H1 (cell line): Measurements from ENCODE around the gene UGT1A3. TPM values are rescaled to one million over a fixed set of nuclear protein-coding genes. Genes with fewer than 3 reads are reported as not detected.

Experiments
- CTCF ChIA-PET: fragments of 300-600 bp; sonication (Branson Sonifier 250); formaldehyde crosslinking; loops from one replicate; lab custom pipeline; 2021; ENCODE audit not compliant: partially characterized antibody; lab: Charles Lee
- POLR2A ChIA-PET: fragments of 300-600 bp; sonication (Branson Sonifier 250); formaldehyde crosslinking; loops from one replicate; lab custom pipeline; 2021; ENCODE audit warnings: inconsistent platforms; ENCODE audit not compliant: partially characterized antibody; lab: Charles Lee
- DNase-seq, 2 experiments: peaks; one replicate each; pipeline versions ENCODE4 v3.0.0 to v3.0.0-alpha.2; 2010 to 2022; ENCODE audit warnings: low spot score in 2 of 2, low read depth in 1 of 2, mixed read lengths in 1 of 2
- FAIRE-seq: peaks from 2 replicates; lab custom pipeline; 2011; peaks lifted over from hg19 to GRCh38; lab: Jason Lieb, UNC
- H2AFZ ChIP-seq: 2 replicates; pipeline ENCODE4 v1.8.1; 2012; ENCODE audit warnings: low read length, inconsistent platforms
- H2AK5ac ChIP-seq: 2 replicates; pipeline ENCODE4 v1.6.1; 2013; ENCODE audit warnings: low read depth, low read length
- H2BK120ac ChIP-seq: replicated peaks from 2 replicates; pipeline ENCODE3; 2013; ENCODE audit warnings: low read depth, low read length, inconsistent platforms
- H2BK12ac ChIP-seq: 2 replicates; pipeline ENCODE4 v1.6.1; 2013; ENCODE audit warnings: low read depth, low read length
- H2BK15ac ChIP-seq: 2 replicates; pipeline ENCODE4 v1.6.1; 2013; ENCODE audit warnings: low read length
- H2BK20ac ChIP-seq: 2 replicates; pipeline ENCODE4 v1.6.1; 2013; ENCODE audit warnings: low read length
- H2BK5ac ChIP-seq: 2 replicates; pipeline ENCODE4 v1.6.1; 2013; ENCODE audit warnings: low read depth, low read length
- H3K14ac ChIP-seq: 2 replicates; pipeline ENCODE4 v1.6.1; 2013; ENCODE audit warnings: inconsistent platforms; ENCODE audit not compliant: insufficient read length
- H3K18ac ChIP-seq: 2 replicates; pipeline ENCODE4 v1.6.1; 2013; ENCODE audit warnings: low read length; ENCODE audit errors: extremely low read depth
- H3K23ac ChIP-seq: 2 replicates; pipeline ENCODE4 v1.6.1; 2013; ENCODE audit warnings: inconsistent platforms; ENCODE audit not compliant: insufficient read length
- H3K23me2 ChIP-seq: 2 replicates; pipeline ENCODE4 v1.6.1; 2013; ENCODE audit warnings: low read depth, low read length
- H3K27ac ChIP-seq: 2 replicates; pipeline ENCODE4 v1.6.1; 2011; ENCODE audit warnings: low read depth, low read length, inconsistent platforms
- H3K27me3 ChIP-seq, 4 experiments: replicated peaks in 1 of 4; 1 replicate in 1 of 4; 2 replicates in 3 of 4; pipeline versions ENCODE4 v1.6.1 to v1.8.1; 2011 to 2013; ENCODE audit warnings: low read length in 3 of 4, mild to moderate bottlenecking in 3 of 4, inconsistent platforms in 2 of 4, mixed read lengths in 2 of 4, moderate library complexity in 1 of 4; ENCODE audit not compliant: control insufficient read depth in 3 of 4, insufficient read depth in 3 of 4; ENCODE audit errors: extremely low read depth in 1 of 4
- H3K36me3 ChIP-seq, 4 experiments: 2 replicates each; pipeline versions ENCODE4 v1.6.1 to v1.8.1; 2011 to 2013; ENCODE audit warnings: mild to moderate bottlenecking in 4 of 4, low read length in 3 of 4, moderate library complexity in 2 of 4, control low read depth in 1 of 4, inconsistent platforms in 1 of 4; ENCODE audit not compliant: insufficient read depth in 4 of 4, control insufficient read depth in 2 of 4
- H3K4ac ChIP-seq: replicated peaks from 2 replicates; pipeline ENCODE3; 2013; ENCODE audit warnings: low read length, low read depth, mixed read lengths, inconsistent platforms; ENCODE audit not compliant: insufficient read length
- H3K4me1 ChIP-seq, 4 experiments: replicated peaks in 1 of 4; 1 replicate in 1 of 4; 2 replicates in 3 of 4; pipeline versions ENCODE4 v1.6.1 to v1.8.1; 2011 to 2013; ENCODE audit warnings: low read length in 3 of 4, inconsistent platforms in 2 of 4, mixed read lengths in 1 of 4; ENCODE audit not compliant: insufficient read depth in 4 of 4, control insufficient read depth in 3 of 4
- H3K4me2 ChIP-seq, 2 experiments: 2 replicates each; pipeline versions ENCODE4 v1.6.1 to v1.8.1; 2011 to 2013; ENCODE audit warnings: low read depth in 2 of 2, low read length in 2 of 2, control low read depth in 1 of 2, inconsistent platforms in 1 of 2, mild to moderate bottlenecking in 1 of 2; ENCODE audit not compliant: insufficient read depth in 1 of 2
- H3K4me3 ChIP-seq, 4 experiments: fragments of 200-600, 300-600 bp in 1 of 4; sonication (generic), shearing (Covaris generic), sonication (Bioruptor Twin) in 1 of 4; 2 replicates each; pipeline versions ENCODE4 v1.5.1 to v1.8.1; 2011 to 2016; ENCODE audit warnings: low read length in 4 of 4, low read depth in 3 of 4, control low read depth in 2 of 4, inconsistent platforms in 2 of 4, mild to moderate bottlenecking in 2 of 4, mixed read lengths in 1 of 4, moderate library complexity in 1 of 4; ENCODE audit not compliant: insufficient read depth in 2 of 4; ENCODE audit errors: extremely low read depth in 1 of 4
- H3K56ac ChIP-seq: replicated peaks from 2 replicates; pipeline ENCODE3; 2013; ENCODE audit warnings: low read depth, mild to moderate bottlenecking, mixed read lengths, low read length, inconsistent platforms; ENCODE audit not compliant: insufficient read length
- H3K79me1 ChIP-seq: 2 replicates; pipeline ENCODE4 v1.6.1; 2013; ENCODE audit warnings: low read depth, low read length, control low read depth
- H3K79me2 ChIP-seq, 2 experiments: 2 replicates each; pipeline versions ENCODE4 v1.6.1 to v1.8.1; 2012 to 2013; ENCODE audit warnings: low read length in 2 of 2, mild to moderate bottlenecking in 2 of 2, inconsistent platforms in 1 of 2; ENCODE audit not compliant: insufficient read depth in 2 of 2, control insufficient read depth in 1 of 2
- H3K9ac ChIP-seq, 4 experiments: replicated peaks in 1 of 4; 1 replicate in 1 of 4; 2 replicates in 3 of 4; pipeline versions ENCODE4 v1.6.1 to v1.8.1; 2011 to 2013; ENCODE audit warnings: low read depth in 3 of 4, low read length in 3 of 4, control low read depth in 2 of 4, mild to moderate bottlenecking in 2 of 4, moderate library complexity in 2 of 4, inconsistent platforms in 1 of 4; ENCODE audit errors: extremely low read depth in 1 of 4
- H3K9me3 ChIP-seq, 2 experiments: 2 replicates each; pipeline versions ENCODE4 v1.6.1 to v1.8.1; 2012 to 2013; ENCODE audit warnings: mild to moderate bottlenecking in 2 of 2, moderate library complexity in 2 of 2, control low read depth in 1 of 2, inconsistent platforms in 1 of 2, low read depth in 1 of 2, low read length in 1 of 2, mixed read lengths in 1 of 2; ENCODE audit not compliant: insufficient read depth in 2 of 2
- H4K20me1 ChIP-seq, 2 experiments: replicated peaks in 1 of 2; 2 replicates each; pipeline versions ENCODE3 to v1.8.1; 2011 to 2013; ENCODE audit warnings: inconsistent platforms in 2 of 2, low read length in 2 of 2, mild to moderate bottlenecking in 1 of 2; ENCODE audit not compliant: insufficient read depth in 2 of 2, control insufficient read depth in 1 of 2
- H4K5ac ChIP-seq: 2 replicates; pipeline ENCODE4 v1.6.1; 2013; ENCODE audit warnings: low read length, low read depth, mixed read lengths, inconsistent platforms; ENCODE audit not compliant: insufficient read length
- H4K8ac ChIP-seq: 2 replicates; pipeline ENCODE4 v1.8.0; 2013; ENCODE audit warnings: mild to moderate bottlenecking, moderate library complexity, low read length, inconsistent platforms; ENCODE audit not compliant: insufficient read depth; ENCODE audit errors: extremely low read depth
- H4K91ac ChIP-seq: replicated peaks from 2 replicates; pipeline ENCODE3; 2013; ENCODE audit warnings: low read length, mixed read lengths, inconsistent platforms; ENCODE audit not compliant: insufficient read length
- ASH2L ChIP-seq: fragments of 200-600, 300-600 bp; sonication (generic); IDR thresholded peaks from one replicate; pipeline ENCODE4 v1.7.1; 2017; ENCODE audit warnings: low read length
- CTBP2 ChIP-seq: IDR thresholded peaks from 2 replicates; pipeline ENCODE4 v1.7.0; 2011; ENCODE audit warnings: borderline replicate concordance, mild to moderate bottlenecking, moderate library complexity, mixed read lengths, low read length; ENCODE audit not compliant: insufficient read depth, insufficient read length
- EZH2 ChIP-seq: fragments of 200-600 bp; sonication (generic); IDR thresholded peaks from 2 replicates; pipeline ENCODE4 v1.7.1; 2012; ENCODE audit warnings: low read depth, mild to moderate bottlenecking, moderate library complexity, low read length, inconsistent platforms; ENCODE audit not compliant: severe bottlenecking
- FOSL1 ChIP-seq: IDR thresholded peaks from 2 replicates; pipeline ENCODE4 v1.6.1; 2011; ENCODE audit warnings: mild to moderate bottlenecking, low read depth, low read length, moderate library complexity; ENCODE audit not compliant: insufficient read depth
- RFX5 ChIP-seq: IDR thresholded peaks from 2 replicates; pipeline ENCODE4 v1.6.1; 2011; ENCODE audit warnings: low read depth, low read length, improper control_type of control experiment, borderline replicate concordance
- RNF2 ChIP-seq: fragments of 200-900, 300-1000 bp; sonication (generic); IDR thresholded peaks from 2 replicates; pipeline ENCODE4 v1.7.1; 2016; ENCODE audit warnings: borderline replicate concordance, low read depth, mild to moderate bottlenecking, antibody characterized with exemption, low read length; ENCODE audit not compliant: poor library complexity, severe bottlenecking; ENCODE audit errors: missing control alignments
- TEAD4 ChIP-seq: IDR thresholded peaks from 2 replicates; pipeline ENCODE4 v1.6.1; 2012; ENCODE audit warnings: low read depth, low read length, inconsistent platforms, mixed read lengths
- WGBS, 2 experiments: shearing (Covaris generic) in 1 of 2; methylation state at CpG; one replicate each; pipeline versions ENCODE4 v1.1.6 to v1.1.7; 2013 to 2015; ENCODE audit warnings: low lambda C conversion rate in 2 of 2, mixed read lengths in 2 of 2, inconsistent platforms in 1 of 2, low coverage in 1 of 2, missing lambda C conversion rate in 1 of 2; ENCODE audit not compliant: insufficient replicate concordance in 2 of 2, insufficient coverage in 1 of 2, insufficient read length in 1 of 2; ENCODE audit errors: extremely low coverage in 1 of 2, missing lambda C conversion rate in 1 of 2; 5-methylcytosine and 5-hydroxymethylcytosine counted together
- long read RNA-seq, 2 experiments: library from RNA in 1 of 2; library from capped mRNA in 1 of 2; stranded (forward); transcript quantifications; one replicate each; pipeline ENCODE4 v2.0.0, GENCODE V29; 2021; ENCODE audit warnings: inconsistent platforms in 1 of 2
- polyA minus RNA-seq, 3 experiments: library from RNA; depleted of rRNA, polyadenylated mRNA; stranded (reverse); fragments of >200 nt; gene quantifications; 1 replicate in 2 of 3; 2 replicates in 1 of 3; pipeline ENCODE4 v1.2.3, GENCODE V29; 2011
- polyA plus RNA-seq, 7 experiments: library from polyadenylated mRNA; depleted of rRNA in 3 of 7; stranded (reverse) in 5 of 7; unstranded in 2 of 7; fragments of >200 nt in 5 of 7; fragments of 200-250 nt in 2 of 7; gene quantifications; 1 replicate in 5 of 7; 2 replicates in 1 of 7; 4 replicates in 1 of 7; pipeline versions ENCODE4 v1.2.1 to v1.2.3, GENCODE V29; 2011 to 2013; ENCODE audit warnings: missing spikeins in 2 of 7, mixed read lengths in 2 of 7
- total RNA-seq: library from RNA; stranded (reverse); fragmentation: NEBNext Ultra II Directional; extraction: Animal tissue kit (Norgen Biotek cat#: 25700); gene quantifications from 2 replicates; pipeline ENCODE4 v1.2.1, GENCODE V29; 2021
- TF ChIP-seq, protein P1 (sequence below): IDR thresholded peaks from 2 replicates; pipeline ENCODE4 v1.6.1; 2012; ENCODE audit warnings: inconsistent platforms
- TF ChIP-seq, protein P2 (sequence below): IDR thresholded peaks from 2 replicates; pipeline ENCODE4 v1.6.1; 2011; ENCODE audit warnings: low read depth, mild to moderate bottlenecking, low read length; ENCODE audit not compliant: insufficient read depth

UGT1A3 gene
- total RNA-seq (not detected in 2 replicates), polyA plus RNA-seq (2011; rRNA removed) (not detected in 2 replicates), polyA minus RNA-seq (2011; rRNA and poly(A)+ RNA removed) (not detected in 2 replicates)
- not detected for polyA plus RNA-seq (2011; cell fraction: cytosol; rRNA removed)
- polyA plus RNA-seq (2011; cell fraction: nucleus; rRNA removed) = not detected
- not detected in 4 replicates for polyA plus RNA-seq (2012, experiment 1 of 2)
- not detected for polyA plus RNA-seq (2012, experiment 2 of 2)
- polyA plus RNA-seq (2013, experiment 1 of 2) = not detected
- not detected for polyA plus RNA-seq (2013, experiment 2 of 2)
- polyA minus RNA-seq (2011; cell fraction: cytosol; rRNA and poly(A)+ RNA removed) = not detected
- polyA minus RNA-seq (2011; cell fraction: nucleus; rRNA and poly(A)+ RNA removed) = not detected
- long read RNA-seq, experiment 1 = 0 reads
- long read RNA-seq, experiment 2 = 0 reads

- H3K9ac ChIP-seq = no peak within 1 kb of the TSS
- no peaks in the 10 kb centered on the region for H3K4me1 ChIP-seq
- no peak within 1 kb of the TSS for H2BK12ac ChIP-seq
- no peaks in the 10 kb centered on the region for H3K27me3 ChIP-seq
- 87% methylated on average over 8 of the region's 8 CpGs; no CpG with 5 or more reads in 1 of the 2 experiments for WGBS, 2 experiments
- no peak within 1 kb of the TSS for H3K56ac ChIP-seq
- peaks cover 3 to 18% of the 10 kb centered on the region in 2 experiments; a peak in 3 of 4 replicates for H3K9me3 ChIP-seq
- no peak for FAIRE-seq
- H3K79me1 ChIP-seq = no peaks in the 10 kb centered on the region
- DNase-seq = no peak
- H2BK15ac ChIP-seq = no peak within 1 kb of the TSS
- H4K8ac ChIP-seq = no peak within 1 kb of the TSS
- H3K23ac ChIP-seq = no peak within 1 kb of the TSS
- POLR2A ChIA-PET = no interaction called here
- no peak within 1 kb of the TSS for H4K5ac ChIP-seq
- H3K36me3 ChIP-seq = no peaks in the 10 kb centered on the region
- no peak within 1 kb of the TSS for H2AK5ac ChIP-seq
- H3K4me3 ChIP-seq = no peak within 1 kb of the TSS
- H2AFZ ChIP-seq = no peak within 1 kb of the TSS
- no peaks in the 10 kb centered on the region for H4K20me1 ChIP-seq
- no peak within 1 kb of the TSS for H3K27ac ChIP-seq
- H3K4ac ChIP-seq = no peak within 1 kb of the TSS
- no peak within 1 kb of the TSS for H3K14ac ChIP-seq
- no peak within 1 kb of the TSS for H3K4me2 ChIP-seq
- CTCF ChIA-PET = interaction anchor here (1.3 to 1.4 kb wide), 2 partner anchors 8 to 17 kb away, joined by 3 to 4 read pairs; no protein-coding TSS in a partner anchor
- H2BK120ac ChIP-seq = no peak within 1 kb of the TSS
- no peak within 1 kb of the TSS for H2BK5ac ChIP-seq
- no peak within 1 kb of the TSS for H3K18ac ChIP-seq
- H3K23me2 ChIP-seq = no peaks in the 10 kb centered on the region
- H3K79me2 ChIP-seq = no peaks in the 10 kb centered on the region
- no peak within 1 kb of the TSS for H4K91ac ChIP-seq
- H2BK20ac ChIP-seq = no peak within 1 kb of the TSS
- TF ChIP-seq FOSL1 (no peak), ASH2L (no peak), RNF2 (no peak), CTBP2 (no peak), RFX5 (no peak), TEAD4 (no peak), EZH2 (no peak)
- TF ChIP-seq, protein P1, sequence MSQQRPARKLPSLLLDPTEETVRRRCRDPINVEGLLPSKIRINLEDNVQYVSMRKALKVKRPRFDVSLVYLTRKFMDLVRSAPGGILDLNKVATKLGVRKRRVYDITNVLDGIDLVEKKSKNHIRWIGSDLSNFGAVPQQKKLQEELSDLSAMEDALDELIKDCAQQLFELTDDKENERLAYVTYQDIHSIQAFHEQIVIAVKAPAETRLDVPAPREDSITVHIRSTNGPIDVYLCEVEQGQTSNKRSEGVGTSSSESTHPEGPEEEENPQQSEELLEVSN = no peak
- TF ChIP-seq, protein P2, sequence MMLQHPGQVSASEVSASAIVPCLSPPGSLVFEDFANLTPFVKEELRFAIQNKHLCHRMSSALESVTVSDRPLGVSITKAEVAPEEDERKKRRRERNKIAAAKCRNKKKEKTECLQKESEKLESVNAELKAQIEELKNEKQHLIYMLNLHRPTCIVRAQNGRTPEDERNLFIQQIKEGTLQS = no peak
Measured at GRCh38 chr2:233728723-233729301, at the start of gene UGT1A3. UGT1A3 (plus strand) TSS chr2:233729042; CDS start chr2:233729127, 85 bp downstream.
